Natural killer cell (primary cell): Measurements from ENCODE around the gene SNAP47. TPM values are rescaled to one million over a fixed set of nuclear protein-coding genes. Genes with fewer than 3 reads are reported as not detected.

Source experiments
- ATAC-seq, 3 donors: fragments of 150-1000 bp in 2 of 3; fragments of 200-7000 bp in 1 of 3; cut with Tn5 transposase; 1 replicate in 1 of 3; 2 replicates in 2 of 3; pipeline ENCODE4 v1.10.0; 2021; ENCODE audit warnings: mild to moderate bottlenecking in 2 of 3, moderate library complexity in 2 of 3
- DNase-seq, 2 donors: peaks; one replicate each; pipeline versions ENCODE4 v3.0.0 to v3.0.0-alpha.2; 2013 to 2021; ENCODE audit warnings: mixed read lengths in 1 of 2
- H3K27ac ChIP-seq: one replicate; pipeline ENCODE4 v1.5.1; 2013; ENCODE audit warnings: mild to moderate bottlenecking, low read length
- H3K27me3 ChIP-seq: one replicate; pipeline ENCODE4 v1.6.1; 2013; ENCODE audit warnings: low read length; ENCODE audit not compliant: control insufficient read depth, insufficient read depth
- H3K36me3 ChIP-seq: one replicate; pipeline ENCODE4 v1.6.1; 2013; ENCODE audit warnings: low read length; ENCODE audit not compliant: control insufficient read depth, insufficient read depth
- H3K4me1 ChIP-seq: one replicate; pipeline ENCODE4 v1.6.1; 2013; ENCODE audit warnings: low read length; ENCODE audit not compliant: control insufficient read depth, insufficient read depth
- H3K4me3 ChIP-seq: one replicate; pipeline ENCODE4 v1.5.1; 2013; ENCODE audit warnings: low read length
- H3K9me3 ChIP-seq: one replicate; pipeline ENCODE4 v1.6.1; 2013; ENCODE audit warnings: low read length; ENCODE audit not compliant: control insufficient read depth, insufficient read depth
- H3K27ac Mint-ChIP-seq, 2 donors: one replicate each; pipeline ENCODE4 v1.8.0; 2022; ENCODE audit warnings: mild to moderate bottlenecking in 2 of 2, mixed read lengths in 2 of 2, moderate library complexity in 1 of 2
- H3K27me3 Mint-ChIP-seq, 2 donors: one replicate each; pipeline ENCODE4 v1.8.0; 2022; ENCODE audit warnings: low read depth in 2 of 2, mixed read lengths in 2 of 2
- H3K36me3 Mint-ChIP-seq: one replicate; pipeline ENCODE4 v1.8.0; 2022; ENCODE audit warnings: mixed read lengths
- H3K4me1 Mint-ChIP-seq, 2 donors: one replicate each; pipeline ENCODE4 v1.8.0; 2022; ENCODE audit warnings: mixed read lengths in 2 of 2
- H3K4me3 Mint-ChIP-seq: one replicate; pipeline ENCODE4 v1.8.0; 2022; ENCODE audit warnings: mild to moderate bottlenecking, moderate library complexity, mixed read lengths
- H3K9me3 Mint-ChIP-seq, 2 donors: one replicate each; pipeline ENCODE4 v1.8.0; 2022; ENCODE audit warnings: mixed read lengths in 2 of 2
- CTCF ChIP-seq: fragments of 200-600 bp; IDR thresholded peaks from one replicate; pipeline ENCODE4 v1.8.0; 2022; ENCODE audit warnings: antibody characterized with exemption
- WGBS: methylation state at CpG from one replicate; pipeline ENCODE4 v1.1.7; 2013; ENCODE audit warnings: missing lambda C conversion rate; ENCODE audit not compliant: insufficient coverage; 5-methylcytosine and 5-hydroxymethylcytosine counted together
- intact Hi-C: fragments of 100-400 bp; cut with micrococcal nuclease; formaldehyde crosslinking; loops from one replicate; pipeline ENCODE4 v1.14.2; 2022
- total RNA-seq, 4 donors: library from RNA; stranded (reverse); fragments of 120-200 nt in 1 of 4; gene quantifications; one replicate each; pipeline versions ENCODE4 v1.2.3 to v1.2.4, GENCODE V29; 2013 to 2022

The SNAP47 gene
- total RNA-seq, 3 donors from 2014 or later (not counting 1 experiment from before 2014, with no cell fraction given): 19.0 to 24.2 (median 23.1) TPM

GRCh38 chr1:227733309-227733705 lies 1.9 kb upstream of the SNAP47 start:
- H3K36me3 ChIP-seq: peaks cover 6% of the 10 kb centered on the region
- no peaks in the 10 kb centered on the region for H3K9me3 ChIP-seq
- Mint-ChIP-seq H3K27me3 (no peaks in the 10 kb centered on the region), H3K9me3 (no peaks in the 10 kb centered on the region), H3K4me3 (peak overlapping the region; percentile 63), H3K4me1 (peaks cover 22 to 46% of the 10 kb centered on the region in 2 donors), H3K27ac (no peak overlapping the region), H3K36me3 (no peaks in the 10 kb centered on the region)
- H3K4me3 ChIP-seq: no peak overlapping the region
- H3K4me1 ChIP-seq: peaks cover 37% of the 10 kb centered on the region
- no peak for TF ChIP-seq CTCF
- intact Hi-C loops: no loop called here
- no peak overlapping the region for H3K27ac ChIP-seq
- H3K27me3 ChIP-seq: no peaks in the 10 kb centered on the region
- no peak for DNase-seq
- no peak for ATAC-seq
- 88% methylated on average over 15 of the region's 15 CpGs for WGBS

- Mint-ChIP-seq H3K4me3 (peak overlapping the region; percentile 83), H3K27ac (peak overlapping the region; percentile 53 to 92), H3K4me1 (peaks cover 22 to 40% of the 10 kb centered on the region in 2 donors), H3K27me3 (no peaks in the 10 kb centered on the region), H3K9me3 (no peaks in the 10 kb centered on the region), H3K36me3 (no peaks in the 10 kb centered on the region)
- 88% methylated on average over 23 of the region's 24 CpGs for WGBS
- H3K27ac ChIP-seq: no peak overlapping the region
- ATAC-seq: no peak
- peak overlapping the region; percentile 56 for H3K4me3 ChIP-seq
- DNase-seq: no peak
- H3K36me3 ChIP-seq: peaks cover 6% of the 10 kb centered on the region
- TF ChIP-seq CTCF: no peak
- intact Hi-C loops: no loop called here
- H3K9me3 ChIP-seq: no peaks in the 10 kb centered on the region
- peaks cover 32% of the 10 kb centered on the region for H3K4me1 ChIP-seq
- no peaks in the 10 kb centered on the region for H3K27me3 ChIP-seq
Observed at GRCh38 chr1:227733751-227734545, 1.3 kb upstream of the SNAP47 start.

DNA sequence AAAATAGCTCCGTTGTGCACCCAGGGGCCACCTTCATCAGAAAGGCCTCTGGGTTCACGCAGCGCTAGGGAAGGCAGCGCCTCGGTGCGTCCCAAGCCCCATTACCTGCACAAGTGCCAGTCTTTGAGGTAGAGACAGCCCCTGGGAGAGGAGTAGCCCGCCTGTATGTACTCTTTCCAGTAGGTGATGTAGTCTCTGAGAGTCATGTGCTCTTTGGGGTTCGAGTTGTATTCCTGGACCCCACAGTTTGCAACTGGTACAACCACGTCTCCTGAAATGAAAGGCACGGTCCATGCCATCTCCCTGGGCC lies 734 bp upstream of the SNAP47 start:
- Mint-ChIP-seq H3K4me3 (peak overlapping the region; percentile 83), H3K27me3 (no peaks in the 10 kb centered on the region), H3K27ac (peak overlapping the region; percentile 53 to 92), H3K36me3 (no peaks in the 10 kb centered on the region), H3K4me1 (peaks cover 24 to 36% of the 10 kb centered on the region in 2 donors), H3K9me3 (no peaks in the 10 kb centered on the region)
- no peak for TF ChIP-seq CTCF
- WGBS: 10% methylated on average over 10 of the region's 10 CpGs
- peak overlapping the region; percentile 50 for H3K27ac ChIP-seq
- H3K4me3 ChIP-seq: peak overlapping the region; percentile 56
- intact Hi-C loops: no loop called here
- DNase-seq (peak in 1 of 2 donors; percentile 30), ATAC-seq (no peak)
- no peaks in the 10 kb centered on the region for H3K9me3 ChIP-seq
- H3K4me1 ChIP-seq: peaks cover 26% of the 10 kb centered on the region
- H3K36me3 ChIP-seq: peaks cover 6% of the 10 kb centered on the region
- H3K27me3 ChIP-seq: no peaks in the 10 kb centered on the region
